Posterior vena cava (tissue), 2 donors: Measurements from ENCODE around the gene PAK1. TPM values are rescaled to one million over a fixed set of nuclear protein-coding genes. Genes with fewer than 3 reads are reported as not detected.
A peak's percentile ranks its signal among the peaks of the same experiment; 100 is the strongest.
"Not testable (repeated sequence)": the region's sequence is repeated elsewhere in the genome, so short reads cannot be mapped to it uniquely, and the experiment has no call there.

Source experiments
- DNase-seq: peaks from one replicate; pipeline ENCODE4 v3.0.0-alpha.2; 2020; ENCODE audit warnings: low spot score
- intact Hi-C, 2 donors: fragments of 100-400 bp; cut with DNase I; formaldehyde crosslinking; loops; one replicate each; pipeline versions ENCODE4 v1.14.1 to v1.14.2; 2022 to 2023
- long read RNA-seq, 2 donors: library from polyadenylated mRNA; unstranded; transcript quantifications; one replicate each; pipeline ENCODE4 v2.0.0, GENCODE V29; 2020 to 2021
- total RNA-seq, 2 donors: library from RNA; stranded (reverse); fragmentation: NEBNext Ultra II Directional; extraction: Animal tissue kit (Norgen Biotek cat#: 25700); gene quantifications; one replicate each; pipeline ENCODE4 v1.2.1, GENCODE V29; 2021
- donor health status: DM: yes; HTN: yes; CAD: no.
- donor health status: DM: yes; HTN: yes; CAD: no.

PAK1 gene
- 10 to 100 TPM; 31.0 to 31.9 TPM for total RNA-seq
- long read RNA-seq, donor 1, partial matches to known transcripts: 5 of 16 reads
- long read RNA-seq, donor 1, other reads (novel, unspliced or antisense): 11 of 16 reads
- long read RNA-seq, donor 2, partial matches to known transcripts: 4 of 27 reads
- long read RNA-seq, donor 2, other reads (novel, unspliced or antisense): 20 of 27 reads

DNA sequence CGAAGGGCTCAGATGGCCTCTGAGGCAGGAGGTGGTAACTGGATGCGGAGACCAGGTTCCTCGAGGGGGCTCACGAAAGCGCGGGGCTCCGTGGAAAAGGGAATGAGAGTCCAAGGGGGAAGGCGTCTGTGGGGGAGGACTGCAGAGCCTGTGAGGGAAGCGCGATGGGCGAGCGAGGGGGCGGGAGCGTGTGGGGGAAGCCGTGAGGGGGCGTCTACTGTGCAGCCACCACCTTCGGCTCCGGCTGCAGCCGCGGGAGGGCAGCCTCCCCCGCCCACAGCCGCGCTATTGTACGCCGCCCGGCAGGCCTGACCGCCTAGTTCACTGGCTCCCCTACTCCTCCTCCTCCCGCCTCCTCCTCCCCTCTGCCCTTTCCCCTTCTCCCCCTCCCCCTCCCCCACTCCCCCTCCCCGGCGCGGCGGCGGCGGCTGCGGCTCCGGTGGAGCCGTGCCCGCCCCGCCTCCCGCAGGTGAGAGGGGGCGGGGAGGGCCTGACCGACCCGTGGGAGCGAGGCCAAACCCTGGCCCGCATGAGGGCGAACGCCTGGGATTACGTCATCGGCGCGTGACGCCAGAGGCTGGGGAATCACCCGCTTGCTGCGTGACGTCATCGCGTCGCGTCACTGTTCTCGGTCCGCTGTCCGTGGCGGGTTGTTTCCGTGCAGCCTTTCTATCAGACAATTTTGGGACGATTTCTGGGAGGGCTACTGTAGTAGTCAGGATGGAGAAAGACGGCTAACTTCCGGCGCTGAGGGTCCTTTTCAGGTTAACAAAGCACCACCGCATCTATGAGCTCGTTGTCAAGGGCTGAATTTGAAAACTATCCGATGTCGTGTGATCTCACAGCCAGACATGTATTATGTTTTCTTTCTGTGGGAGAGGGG is at the start of gene PAK1:
TSS of gene PAK1 (minus strand) at position 294 of the 883 bp plus-strand sequence. CDS start 81,574 bp downstream, outside the sequence.
- peak; percentile 97 for DNase-seq
- intact Hi-C loops: loop anchor here in 1 of 2 donors (2.0 kb wide), 1 partner anchor 19 kb away; no protein-coding TSS in a partner anchor

DNA sequence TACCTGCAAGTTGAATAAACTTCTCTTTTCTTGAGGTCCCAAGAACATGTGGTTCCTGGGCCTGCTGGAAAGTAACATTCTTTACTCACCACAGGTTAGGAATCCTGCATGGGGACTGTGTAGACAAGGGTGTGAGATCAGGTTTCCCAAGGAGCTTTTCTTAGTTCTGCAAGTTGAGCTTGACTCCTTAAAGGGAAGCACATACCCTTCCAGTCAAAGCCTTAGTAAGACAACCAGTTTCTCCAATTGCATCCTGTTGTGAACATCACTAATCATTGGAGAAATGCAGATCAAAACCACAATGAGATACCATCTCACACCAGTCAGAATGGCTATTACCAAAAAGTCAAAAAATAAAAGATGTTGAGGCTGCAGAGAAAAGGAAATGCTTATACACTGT is 48.3 kb upstream of the PAK1 start:
- DNase-seq: no peak
- intact Hi-C loops: no loop called here

DNA sequence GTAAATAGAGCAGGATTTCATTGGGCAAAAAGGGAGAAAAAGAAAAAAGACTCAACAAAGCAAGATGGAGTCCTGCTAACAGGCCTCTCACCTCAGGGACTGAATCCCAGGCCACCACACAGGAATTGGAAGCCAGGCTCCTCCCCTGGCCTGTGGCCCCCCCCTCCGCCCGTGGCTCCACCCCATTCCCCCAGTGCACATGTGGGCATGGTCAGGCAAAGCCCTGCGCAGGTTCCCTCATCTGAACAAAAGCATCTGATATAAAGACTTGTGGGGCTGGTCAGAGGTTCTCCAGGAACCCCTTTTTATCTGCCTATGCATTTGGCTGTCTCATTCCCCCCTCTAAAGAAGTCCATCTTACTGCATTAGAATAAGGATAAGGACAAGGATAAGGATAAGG is 46.0 kb upstream of the PAK1 start:
- intact Hi-C loops: no loop called here
- DNase-seq: no peak

DNA sequence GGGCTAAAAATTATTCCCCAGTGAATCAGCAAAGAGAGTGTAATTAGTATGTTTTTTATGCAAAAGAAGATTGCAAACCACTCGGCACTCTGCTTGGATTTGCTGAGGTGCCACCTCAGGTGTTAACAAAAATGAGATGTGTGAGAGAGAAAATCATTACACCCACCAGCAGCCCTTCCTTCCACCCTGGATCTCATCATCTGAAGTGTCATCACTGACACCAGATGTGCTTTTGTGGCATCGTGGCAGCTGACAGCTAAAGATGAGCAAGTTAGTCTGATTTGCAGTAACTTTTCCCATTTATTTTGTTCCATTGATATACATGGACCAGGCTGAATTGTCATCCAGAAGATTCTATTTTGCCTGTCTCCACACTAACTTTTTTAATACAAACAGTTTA is 44.6 kb upstream of the PAK1 start:
- no peak for DNase-seq
- intact Hi-C loops: no loop called here

DNA sequence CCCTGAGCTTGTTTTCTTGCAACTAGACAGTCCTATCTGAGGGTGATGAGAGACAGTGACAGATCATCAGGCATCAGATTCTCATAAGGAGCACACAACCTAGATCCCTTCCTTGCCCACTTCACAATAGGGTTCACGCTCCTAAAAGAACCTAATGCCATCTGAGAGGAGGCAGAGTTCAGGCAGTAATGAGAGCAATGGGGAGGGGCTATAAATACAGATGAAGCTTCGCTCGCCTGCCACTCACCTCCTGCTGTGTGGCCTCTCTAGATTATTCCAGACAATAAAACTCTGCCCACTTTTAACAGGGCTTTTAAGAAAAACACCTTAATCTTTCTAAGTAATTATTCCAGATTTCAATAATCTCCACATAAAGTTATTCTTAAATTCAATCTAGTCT is 43.9 kb upstream of the PAK1 start:
- no peak for DNase-seq
- intact Hi-C loops: no loop called here

DNA sequence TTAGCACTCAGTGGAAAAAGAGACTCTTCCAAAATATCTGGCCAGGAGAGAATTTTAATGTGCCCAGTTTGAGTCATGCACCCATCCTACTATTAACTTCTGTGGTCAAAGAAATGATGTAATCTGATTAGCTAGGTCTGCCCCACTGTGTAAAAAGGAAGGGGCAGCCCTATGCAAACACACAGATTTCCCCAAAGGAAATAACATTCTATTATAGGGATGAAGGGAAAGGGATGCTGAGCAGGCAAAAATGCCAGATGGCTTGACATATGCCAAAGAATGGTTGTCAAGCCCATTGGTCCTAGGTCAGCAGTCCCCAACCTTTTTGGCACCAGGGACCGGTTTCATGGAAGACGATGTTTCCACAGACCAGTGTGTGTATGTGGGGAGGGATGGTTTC is 43.3 kb upstream of the PAK1 start:
- no peak for DNase-seq
- intact Hi-C loops: no loop called here

DNA sequence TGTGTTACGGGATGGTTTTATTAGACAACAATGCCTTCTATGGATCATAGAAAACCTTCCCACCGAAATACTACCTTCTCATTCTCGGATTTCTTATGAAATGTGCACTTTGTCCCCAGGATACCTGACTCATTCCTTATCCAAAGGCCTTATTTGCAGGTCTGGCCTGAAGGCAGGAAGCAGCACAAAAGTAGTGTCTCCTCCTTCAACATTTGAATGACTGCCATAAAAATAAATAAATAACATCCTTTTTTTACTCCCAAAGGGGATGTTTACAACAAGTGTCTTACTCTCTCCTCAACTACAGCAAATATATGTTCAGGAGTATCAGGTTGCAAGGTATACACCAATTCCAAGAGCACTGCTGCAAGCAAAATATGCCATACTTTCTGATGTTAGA is 41.6 kb upstream of the PAK1 start:
- no peak for DNase-seq
- intact Hi-C loops: no loop called here

DNA sequence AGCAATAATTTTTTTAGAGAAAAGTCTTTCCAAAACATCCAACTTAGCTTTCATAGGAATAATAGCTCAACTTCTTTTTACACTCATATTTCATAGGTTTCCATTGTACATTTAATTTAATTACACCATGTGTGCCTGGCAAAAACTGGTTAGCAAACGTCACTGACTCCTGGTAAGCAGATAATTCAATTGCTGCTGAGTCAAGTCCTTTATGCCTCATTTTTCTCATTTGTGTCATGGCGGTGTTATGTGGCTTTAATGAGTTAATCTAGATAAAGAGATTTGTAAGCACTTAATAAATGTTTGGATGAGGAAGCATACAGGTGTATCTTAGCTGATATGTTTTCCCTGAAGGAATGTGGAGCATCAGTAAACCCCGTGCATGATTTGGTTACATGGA is 41.2 kb upstream of the PAK1 start:
- intact Hi-C loops: no loop called here
- no peak for DNase-seq

DNA sequence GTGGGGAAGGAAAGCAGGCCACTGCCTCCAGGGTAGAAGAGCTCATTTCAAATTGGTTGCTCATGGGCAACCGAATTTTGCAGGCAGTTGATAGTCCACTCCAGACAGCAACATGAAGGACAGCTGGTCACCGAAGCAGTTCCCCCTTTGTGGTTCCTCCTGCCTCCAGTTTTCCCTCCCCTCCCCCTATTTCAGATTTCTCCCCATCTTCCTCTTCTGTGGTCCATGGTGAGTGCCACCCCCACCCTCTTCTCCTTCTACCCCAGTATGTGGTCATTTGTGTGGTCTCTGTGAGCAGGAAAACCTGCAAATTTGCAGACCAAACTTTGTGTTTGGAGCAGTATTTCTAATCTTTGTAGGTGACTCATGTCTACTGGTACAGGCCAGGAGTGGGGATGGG is 38.2 kb upstream of the PAK1 start:
- no peak for DNase-seq
- intact Hi-C loops: no loop called here

DNA sequence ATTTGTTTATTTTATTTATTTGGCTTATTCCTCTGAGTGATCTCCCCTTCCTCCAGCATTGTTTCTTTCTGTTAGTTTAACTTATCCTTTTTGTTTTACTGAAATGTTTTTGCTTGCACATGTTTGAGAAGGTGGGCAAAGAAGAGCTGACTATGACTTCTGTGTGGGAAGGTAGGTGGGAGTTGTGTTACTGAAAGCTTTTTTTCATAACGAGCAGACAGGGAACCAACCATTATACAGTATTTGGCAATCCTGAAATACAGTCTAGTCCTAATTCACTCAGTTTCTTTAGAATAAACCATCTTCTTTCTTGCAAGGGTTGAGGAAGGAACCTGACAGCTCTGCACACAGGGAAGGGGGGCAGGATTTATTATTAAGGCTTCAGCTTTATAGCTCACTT is 37.0 kb upstream of the PAK1 start:
- intact Hi-C loops: no loop called here

DNA sequence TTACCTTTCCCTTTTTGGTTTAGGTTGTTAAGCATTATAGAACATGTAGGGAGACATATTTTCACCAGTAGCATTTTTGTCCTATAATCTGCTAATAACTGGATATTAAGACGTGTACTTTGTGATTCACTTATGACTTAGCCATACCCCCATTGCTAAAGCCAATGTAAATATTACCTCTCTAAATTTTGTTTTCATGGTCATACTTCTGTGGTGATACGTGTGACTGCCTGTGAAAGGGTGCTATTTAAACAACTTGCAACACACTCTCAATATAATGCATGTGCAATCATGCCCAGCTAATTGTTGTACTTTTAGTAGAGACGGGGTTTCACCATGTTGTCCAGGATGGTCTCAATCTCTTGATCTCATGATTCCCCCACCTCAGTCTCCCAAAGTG is 36.2 kb upstream of the PAK1 start:
- intact Hi-C loops: no loop called here
- no peak for DNase-seq

More for the DNA sequence above, 37.0 kb upstream of the PAK1 start:
- DNase-seq: no peak

DNA sequence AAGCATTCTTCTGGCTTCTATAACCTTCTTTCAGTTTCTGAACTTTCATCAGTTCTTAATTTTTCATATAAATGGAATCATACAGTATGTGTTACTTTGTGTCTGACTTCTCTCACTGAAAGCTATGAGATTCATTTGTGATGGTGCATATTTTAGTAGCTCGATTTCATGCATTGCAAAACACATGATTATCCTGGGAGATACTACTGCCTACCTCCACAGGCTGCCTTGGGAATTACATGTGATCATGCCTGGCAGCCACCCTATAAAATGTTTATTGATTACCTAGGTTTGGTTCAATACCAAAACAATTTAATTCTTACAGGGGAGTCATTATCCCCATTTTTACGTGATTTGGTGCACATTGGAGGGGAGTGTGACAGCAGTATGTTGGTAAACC is 34.1 kb upstream of the PAK1 start:
- no peak for DNase-seq
- intact Hi-C loops: no loop called here

DNA sequence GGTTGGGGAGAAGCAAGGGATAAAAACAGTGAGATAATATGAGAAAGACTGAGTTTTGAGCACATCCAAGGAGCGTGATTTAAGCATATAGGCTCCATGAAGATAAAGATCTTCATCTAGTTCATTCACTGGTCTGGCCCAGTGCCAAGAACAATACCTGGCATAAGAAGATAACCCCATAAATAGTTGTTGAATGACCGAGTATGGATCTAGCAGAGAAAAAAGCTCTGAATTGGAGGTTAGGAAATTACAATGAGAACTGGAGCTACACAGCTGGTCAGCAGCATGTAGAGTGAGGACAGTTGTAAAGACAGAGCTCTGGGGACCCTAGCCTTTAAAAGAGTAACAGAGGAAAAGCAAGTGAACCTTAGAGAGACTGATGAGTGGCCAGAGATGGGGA is 33.0 kb upstream of the PAK1 start:
- intact Hi-C loops: no loop called here
- no peak for DNase-seq

DNA sequence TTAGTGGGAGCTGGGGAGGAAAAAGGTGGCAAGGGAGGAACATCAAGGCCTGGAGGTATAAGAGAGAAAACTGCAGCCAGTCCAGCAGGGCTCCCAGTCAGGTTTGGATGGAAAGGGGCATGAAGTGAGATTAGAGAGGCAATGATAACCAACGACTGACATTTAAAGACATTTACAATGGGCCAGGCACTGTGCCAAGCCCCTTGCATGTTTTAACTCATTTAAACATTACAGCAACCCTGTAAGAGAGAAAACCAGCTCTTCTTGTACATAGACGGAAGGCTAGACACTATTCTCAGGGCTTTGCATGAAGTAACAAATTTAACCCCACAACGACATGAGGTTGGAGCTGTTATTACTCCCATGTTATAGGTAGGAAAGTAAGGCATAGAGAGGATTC is 32.1 kb upstream of the PAK1 start:
- intact Hi-C loops: no loop called here
- DNase-seq: no peak

DNA sequence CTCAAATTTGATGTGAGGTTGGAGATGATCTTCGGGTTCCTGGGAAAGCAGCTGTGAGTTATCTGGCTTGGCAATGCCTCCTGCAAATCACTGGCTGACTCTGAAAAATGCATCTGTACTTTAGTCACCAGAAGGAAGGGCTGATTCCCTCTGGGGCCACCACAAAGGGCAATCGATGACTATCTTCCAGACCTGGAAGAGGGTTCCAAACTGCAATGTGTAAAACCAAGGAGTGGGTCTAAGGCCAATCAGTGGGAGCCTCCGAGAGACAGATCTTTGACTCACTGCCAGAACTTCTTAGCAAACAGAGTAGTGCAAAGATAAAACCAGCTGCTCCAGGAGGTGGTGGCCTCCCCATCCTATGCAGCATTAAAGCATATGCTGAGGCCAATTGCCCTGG is 29.1 kb upstream of the PAK1 start:
- DNase-seq: no peak
- intact Hi-C loops: no loop called here

DNA sequence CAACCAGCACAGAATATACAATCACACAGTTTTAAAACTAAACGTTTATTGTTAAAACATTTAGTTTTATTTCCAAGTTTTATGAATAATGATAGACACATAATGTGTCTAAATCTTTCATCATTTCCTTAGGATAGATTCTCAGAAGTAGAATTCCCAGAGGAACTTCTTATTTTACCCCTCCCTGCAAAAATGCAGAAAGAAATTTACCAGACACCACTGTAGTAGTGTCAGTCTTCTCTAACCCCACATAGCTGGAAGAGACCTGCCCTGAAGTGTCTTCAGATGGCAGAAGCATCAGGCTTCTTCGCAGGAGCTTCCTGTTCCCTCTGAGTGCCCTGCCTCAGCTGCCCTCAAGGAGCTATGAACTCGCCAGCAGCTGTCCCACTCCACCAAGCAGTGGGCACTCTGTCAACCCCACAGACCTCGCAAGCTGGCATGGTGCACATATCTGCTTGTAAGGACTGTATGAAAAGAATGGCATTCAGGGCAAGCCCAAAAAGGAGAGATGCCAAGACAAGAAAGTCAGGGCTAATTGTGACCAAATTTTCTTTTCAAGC is 28.5 kb upstream of the PAK1 start:
- intact Hi-C loops: no loop called here

DNA sequence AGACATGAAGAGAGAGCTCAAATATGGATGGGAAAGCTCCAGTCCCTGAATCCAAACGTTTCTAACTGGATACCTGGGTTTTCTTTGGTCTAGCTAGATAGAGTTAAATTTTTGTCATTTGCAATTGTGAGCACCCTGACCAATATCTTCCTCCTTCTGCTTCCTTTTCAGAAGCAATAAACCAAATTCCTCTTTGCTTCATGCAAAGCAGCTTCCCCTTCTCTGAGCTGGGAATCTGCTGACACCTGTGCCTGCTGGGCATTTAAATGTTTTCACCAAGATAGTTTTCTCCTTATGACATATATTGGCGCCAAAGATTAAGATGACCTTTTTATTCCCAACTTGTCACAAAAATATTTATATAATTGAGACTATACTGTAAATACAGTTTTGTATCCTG is 27.9 kb upstream of the PAK1 start:
- intact Hi-C loops: no loop called here
- DNase-seq: no peak

More for the DNA sequence above, 28.5 kb upstream of the PAK1 start:
- DNase-seq: no peak

DNA sequence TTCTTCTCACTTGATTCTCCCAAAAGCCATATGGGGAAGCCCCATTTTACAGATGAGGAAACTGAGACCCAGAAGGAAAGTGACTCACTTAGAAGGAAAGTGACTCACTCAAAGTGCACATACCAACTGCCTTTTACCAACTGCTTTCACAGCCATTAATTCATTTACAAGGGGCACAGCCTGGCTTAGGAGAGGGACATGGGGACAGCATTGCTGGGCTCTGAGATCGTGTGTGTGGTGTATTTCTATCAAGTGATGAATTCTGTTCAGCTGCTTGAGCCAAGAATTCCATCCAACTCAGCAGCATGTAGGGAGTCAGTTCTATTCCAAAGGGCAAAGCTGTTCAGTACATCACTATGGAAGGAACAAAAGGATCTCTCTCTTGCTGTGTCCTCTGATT is 23.5 kb upstream of the PAK1 start:
- DNase-seq: no peak
- intact Hi-C loops: no loop called here

DNA sequence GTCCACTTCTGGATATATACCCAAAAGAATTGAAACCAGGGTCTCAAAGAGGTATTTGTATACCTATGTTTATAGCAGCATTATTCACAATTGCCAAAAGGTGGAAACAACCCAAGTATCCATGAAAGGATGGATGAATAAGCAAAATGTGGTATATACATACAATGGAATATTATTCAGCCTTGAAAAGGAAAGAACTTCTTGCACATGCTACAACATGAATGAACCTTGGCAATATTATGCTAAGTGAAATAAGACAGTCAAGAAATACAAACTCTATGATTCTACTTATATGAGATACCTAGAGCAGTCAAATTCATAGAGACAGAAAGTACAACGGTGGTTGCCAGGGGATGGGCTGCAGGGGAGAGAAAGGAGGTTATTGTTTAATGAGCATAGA is 21.6 kb upstream of the PAK1 start:
- no peak for DNase-seq
- intact Hi-C loops: no loop called here

DNA sequence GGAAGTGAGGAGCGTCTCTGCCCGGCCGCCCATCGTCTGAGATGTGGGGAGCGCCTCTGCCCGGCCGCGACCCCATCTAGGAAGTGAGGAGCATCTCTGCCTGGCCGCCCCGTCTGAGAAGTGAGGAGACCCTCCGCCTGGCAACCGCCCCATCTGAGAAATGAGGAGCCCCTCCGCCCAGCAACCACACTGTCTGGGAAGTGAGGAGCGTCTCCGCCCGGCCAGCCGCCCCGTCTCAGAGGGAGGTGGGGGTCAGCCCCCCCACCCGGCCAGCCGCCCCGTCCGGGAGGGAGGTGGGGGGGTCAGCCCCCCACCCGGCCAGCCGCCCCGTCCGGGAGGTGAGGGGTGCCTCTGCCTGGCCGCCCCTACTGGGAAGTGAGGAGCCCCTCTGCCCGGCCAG is 16.1 kb upstream of the PAK1 start:
- DNase-seq, intact Hi-C loops: not testable (repeated sequence)

DNA sequence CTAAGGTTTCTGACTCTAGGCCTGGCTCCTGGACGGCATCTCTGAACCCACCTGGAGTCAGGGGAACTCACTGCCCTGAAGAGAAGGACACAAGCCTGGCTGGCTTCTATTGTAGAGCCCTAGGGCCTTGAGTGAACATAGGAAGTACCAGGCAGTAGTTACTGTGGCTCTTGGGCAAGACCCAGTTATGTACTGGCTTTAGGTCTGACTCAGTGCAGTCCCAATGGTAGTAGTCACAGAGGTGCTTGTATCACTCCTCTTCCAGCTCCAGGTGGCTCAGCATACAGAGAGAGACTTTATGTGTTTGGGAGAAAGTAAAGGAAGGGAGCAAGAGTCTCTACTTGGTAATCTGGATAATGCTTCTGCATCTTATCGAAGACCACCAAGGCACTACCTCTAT is 13.9 kb upstream of the PAK1 start:
- intact Hi-C loops: no loop called here
- DNase-seq: no peak
